NOMO-1 treated with dmso at 0.1 percent for 144 hours (cell line): ENCODE data around the gene ECHS1.
A peak's percentile ranks its signal among the peaks of the same experiment; 100 is the strongest.
"Not testable (repeated sequence)": the region's sequence is repeated elsewhere in the genome, so short reads cannot be mapped to it uniquely, and the experiment has no call there.

Experiments
- DNase-seq: peaks from one replicate; lab custom pipeline; 2025; ENCODE audit not compliant: unreplicated experiment; lab: John Stamatoyannopoulos, UW

The ECHS1 gene

DNA sequence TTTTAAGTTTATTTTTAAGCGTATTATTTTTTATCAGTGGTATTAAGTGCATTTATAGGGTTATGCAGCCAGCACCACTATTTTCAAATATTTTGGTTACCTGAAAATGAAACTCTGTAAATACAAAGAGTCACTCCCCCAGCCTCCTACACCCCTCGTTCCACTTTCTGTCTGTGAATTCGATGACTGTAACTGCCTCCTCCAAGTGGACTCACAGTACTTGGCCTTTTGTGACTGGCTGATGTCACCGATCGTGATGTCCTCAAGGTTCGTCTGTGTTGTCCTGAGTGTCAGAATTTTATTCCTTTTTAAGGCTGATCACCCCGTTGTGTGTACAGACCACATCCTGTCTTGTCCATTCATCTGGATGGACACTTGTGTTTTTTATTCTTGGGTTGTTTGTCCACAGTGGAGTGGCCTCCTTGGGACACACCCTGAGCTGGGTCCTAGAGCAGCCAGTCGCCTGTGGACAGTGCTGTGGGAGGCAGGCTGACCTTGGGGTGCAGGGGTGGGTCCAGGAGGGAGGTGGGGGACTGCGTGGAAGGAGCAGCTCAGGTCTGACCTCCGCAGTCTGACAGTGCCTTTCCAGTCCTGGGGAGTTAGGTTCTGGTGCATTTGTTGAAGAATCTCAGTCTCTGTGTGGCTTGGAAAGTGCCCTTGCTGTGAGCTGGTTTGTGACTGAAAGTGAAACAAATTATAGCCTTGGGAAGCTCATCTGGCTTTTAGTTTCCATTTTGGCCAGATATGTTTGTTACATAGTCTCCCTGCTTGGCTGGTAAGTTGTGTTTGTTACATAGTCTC is 27.7 kb upstream of the ECHS1 start:
- DNase-seq = no peak

DNA sequence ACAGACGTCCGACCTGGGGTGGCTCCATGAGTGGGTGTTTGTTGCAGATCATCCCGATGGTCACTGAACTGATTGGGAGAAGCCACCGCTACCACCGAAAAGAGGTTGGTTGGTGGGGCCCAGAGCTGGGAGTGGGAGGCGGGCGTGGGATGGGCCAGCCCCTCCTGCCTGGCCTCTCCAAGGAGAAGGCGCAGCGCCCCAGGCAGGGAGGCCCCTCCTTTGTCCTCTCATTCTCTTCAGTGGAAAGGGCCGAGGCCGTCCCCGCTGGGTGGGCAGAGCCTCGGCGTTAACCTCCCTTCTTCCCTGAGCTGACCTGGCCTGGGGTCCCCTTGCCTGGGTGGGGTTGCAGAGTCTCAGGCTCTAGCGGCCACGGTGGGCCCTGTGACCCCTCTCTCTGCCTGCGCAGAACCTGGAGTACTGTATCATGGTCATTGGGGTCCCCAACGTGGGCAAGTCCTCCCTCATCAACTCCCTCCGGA is 26.0 kb upstream of the ECHS1 start:
- no peak for DNase-seq

GRCh38 chr10:133397938-133398337 is 24.8 kb upstream of the ECHS1 start:
- DNase-seq = no peak

DNA sequence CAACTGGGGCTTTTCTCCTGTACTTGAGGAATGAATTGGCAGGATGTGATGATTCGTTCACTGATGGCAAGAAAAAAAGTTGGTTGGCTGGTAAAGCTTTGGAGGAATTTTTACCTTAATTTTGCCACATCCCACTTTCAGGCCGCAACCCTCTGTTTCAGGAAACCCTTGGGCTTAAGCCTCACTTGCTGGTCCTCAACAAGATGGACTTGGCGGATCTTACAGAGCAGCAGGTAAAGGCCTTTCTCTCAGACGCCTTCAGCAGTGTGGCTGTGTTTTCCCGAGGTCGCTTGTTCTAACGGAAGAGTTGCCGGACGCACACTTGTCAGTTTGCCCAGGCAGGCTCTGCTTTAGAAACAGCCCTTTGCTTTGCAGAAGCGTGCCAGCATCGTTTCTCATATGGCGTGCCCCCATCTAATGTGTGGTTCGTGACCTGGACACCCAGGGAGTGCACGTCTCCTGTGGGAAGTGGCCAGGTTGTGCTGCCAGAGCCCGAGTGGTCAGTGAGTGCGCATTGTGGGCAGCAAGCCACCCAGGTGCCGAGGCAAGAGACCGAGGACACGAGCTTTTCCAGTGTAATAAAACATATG is 23.0 kb upstream of the ECHS1 start:
- no peak for DNase-seq

- DNase-seq = no peak
These were observed 21.7 kb upstream of the ECHS1 start for GRCh38 chr10:133394801-133395221.

DNA sequence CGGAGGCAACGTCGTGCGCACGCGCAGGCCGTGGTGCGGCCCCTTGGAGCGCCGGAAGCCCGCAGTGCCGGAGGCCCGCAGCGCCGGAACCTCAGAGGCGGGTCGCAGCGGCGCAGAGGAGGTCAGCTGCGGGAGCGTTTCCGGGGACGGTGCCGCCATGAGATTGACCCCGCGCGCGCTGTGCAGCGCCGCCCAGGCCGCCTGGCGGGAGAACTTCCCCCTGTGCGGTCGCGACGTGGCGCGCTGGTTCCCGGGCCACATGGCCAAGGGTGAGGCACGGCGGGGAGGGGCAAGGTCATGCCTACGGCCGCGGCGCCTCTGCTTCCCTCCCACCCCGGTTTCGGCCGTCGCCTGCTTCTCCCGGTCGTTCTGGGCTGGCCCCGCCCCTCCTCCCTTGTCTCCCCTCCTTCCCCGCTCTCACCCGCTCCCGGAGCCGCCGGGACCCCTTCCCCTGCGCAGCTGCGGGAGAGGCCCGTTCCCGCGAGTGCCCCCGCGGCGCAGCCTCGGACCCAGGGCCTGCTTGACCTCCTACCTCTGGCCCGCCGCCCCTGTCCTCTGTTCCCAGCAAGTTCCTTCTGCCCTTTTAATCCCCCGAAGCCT is 21.0 kb upstream of the ECHS1 start, which contains the start of gene MTG1:
MTG1 (plus strand) TSS at position 94 of the 600 bp plus-strand sequence; CDS start at position 158, 64 bp downstream.
- peak; percentile 91 for DNase-seq

DNA sequence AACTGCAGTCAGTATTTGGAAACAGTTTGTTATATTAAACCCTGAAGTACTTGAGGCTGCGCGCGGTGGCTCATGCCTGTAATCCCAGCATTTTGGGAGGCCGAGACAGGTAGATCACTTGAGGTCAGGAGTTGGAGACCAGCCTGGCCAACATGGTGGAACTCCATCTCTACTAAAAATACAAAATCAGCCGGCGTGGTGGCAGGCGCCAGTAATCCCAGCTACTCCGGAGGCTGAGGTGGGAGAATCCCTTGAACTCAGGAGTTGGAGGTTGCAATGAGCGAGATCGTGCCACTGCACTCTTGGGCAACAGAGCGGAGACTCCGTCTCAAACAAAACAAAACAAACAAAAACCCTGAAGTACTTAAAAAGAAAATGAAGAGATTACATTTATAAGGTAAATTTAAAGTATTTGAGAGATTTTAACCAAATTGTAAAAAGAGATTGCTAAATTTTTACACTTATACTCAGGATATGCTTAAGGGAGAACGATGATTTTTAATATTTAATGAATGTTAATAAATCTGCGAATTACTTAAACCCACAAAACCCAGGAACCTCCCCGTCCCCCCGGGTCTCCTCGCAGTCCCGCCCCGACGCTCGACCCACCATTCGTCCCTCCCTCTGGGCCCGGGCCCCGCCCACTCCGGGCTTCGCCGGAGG is 20.4 kb upstream of the ECHS1 start:
- no peak for DNase-seq

DNA sequence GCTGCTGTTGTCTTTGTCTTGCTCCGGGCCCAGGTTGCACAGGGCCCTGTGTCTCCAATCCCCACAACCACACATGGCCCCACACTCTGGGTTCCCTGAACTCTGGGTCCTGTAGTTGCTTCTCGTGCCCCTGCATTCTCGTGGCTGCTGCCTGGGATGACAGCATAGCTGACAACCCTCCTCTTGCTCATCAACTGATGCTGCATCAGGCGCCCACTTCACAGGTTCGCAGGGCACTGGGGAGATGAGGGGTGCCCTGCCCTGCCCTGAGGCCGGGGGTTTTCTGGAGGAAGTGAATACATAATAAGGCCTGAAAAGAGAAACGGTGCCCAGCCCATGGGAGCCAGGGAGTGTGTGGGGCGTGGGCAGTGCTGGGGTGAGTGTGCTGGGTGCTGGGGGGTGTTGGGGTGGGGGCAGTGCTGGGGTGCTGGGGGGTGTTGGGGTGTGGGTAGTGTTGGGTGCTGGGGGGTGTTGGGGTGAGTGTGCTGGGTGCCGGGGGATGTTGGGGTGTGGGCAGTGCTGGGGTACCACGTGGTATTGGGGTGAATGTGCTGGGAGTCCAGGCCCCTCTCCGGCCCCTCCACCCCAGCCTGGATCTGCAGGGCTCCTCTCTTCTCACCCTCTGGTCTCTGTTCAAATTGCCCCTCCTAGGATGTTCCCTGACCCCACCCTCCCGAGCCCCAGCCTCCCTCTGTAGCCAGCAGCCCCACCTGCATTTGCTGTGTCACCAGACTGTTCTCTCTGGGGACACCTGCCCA is 18.8 kb upstream of the ECHS1 start:
- no peak for DNase-seq

GRCh38 chr10:133391249-133391635 is 18.1 kb upstream of the ECHS1 start:
- no peak for DNase-seq

DNA sequence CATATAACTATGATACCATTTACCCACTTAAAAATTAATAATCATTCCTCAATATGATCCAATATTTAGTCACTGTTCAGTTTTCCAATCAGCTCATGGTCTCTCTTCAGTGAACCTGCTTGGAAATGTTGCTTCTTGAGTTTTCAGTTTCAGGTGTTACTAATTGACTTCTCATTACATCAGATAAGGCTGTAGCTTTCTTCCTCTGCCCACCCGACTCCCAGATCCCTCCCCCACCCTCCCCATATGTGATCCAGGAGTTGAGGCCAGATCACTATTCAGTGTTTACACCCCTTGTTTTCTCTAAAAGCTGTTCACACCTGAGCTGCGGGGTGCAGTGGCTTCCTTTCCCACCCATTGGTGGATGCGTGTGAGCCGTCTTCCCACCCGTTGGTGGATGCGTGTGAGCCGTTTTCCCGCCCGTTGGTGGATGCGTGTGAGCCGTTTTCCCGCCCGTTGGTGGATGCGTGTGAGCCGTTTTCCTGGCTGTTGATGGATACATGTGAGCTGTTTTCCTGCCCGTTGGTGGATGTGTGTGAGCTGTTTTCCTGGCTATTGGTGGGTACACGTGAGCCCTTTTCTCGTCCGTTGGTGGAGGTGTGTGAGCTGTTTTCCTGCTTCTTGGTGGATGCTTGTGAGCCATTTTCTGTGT is 17.6 kb upstream of the ECHS1 start:
- DNase-seq = no peak

DNA sequence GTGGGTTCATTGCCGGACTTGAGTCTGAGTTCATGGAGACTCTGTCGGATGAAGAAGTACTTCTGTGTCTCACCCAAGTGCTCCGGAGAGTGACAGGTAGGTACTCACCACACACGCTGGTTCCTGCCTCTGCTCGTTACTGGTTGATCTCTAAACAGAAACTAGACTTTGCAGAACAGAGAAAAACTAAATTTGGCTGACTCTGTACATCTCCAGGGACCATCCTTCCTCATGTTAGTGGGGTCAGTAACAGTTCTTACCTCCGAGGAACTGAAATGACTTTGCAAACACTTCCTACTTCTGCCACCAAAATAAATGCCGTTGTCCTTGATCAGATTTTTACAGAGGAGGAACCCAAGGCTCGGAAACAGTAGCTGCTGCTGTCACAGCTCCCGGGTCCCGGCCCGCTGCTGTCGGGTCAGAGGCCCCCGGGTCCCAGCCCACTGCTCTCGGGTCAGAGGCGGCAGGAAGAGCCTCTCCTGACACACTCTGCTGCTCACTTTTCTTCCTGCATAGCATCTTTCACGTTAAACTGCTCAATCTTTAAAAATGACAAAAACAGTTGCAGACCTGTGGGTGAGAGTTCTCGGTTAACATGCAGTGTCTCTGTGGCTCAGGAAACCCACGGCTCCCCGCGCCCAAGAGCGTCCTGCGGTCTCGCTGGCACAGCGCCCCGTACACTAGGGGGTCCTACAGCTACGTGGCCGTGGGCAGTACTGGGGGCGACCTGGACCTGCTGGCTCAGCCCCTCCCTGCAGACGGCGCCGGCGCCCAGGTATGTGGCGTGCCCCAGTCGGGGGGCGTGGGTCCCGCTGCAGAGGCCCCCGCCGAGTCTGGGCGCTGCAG is 16.0 kb upstream of the ECHS1 start:
- peak; percentile 76 for DNase-seq

- no peak for DNase-seq
These were observed 15.2 kb upstream of the ECHS1 start for GRCh38 chr10:133388236-133388972.

DNA sequence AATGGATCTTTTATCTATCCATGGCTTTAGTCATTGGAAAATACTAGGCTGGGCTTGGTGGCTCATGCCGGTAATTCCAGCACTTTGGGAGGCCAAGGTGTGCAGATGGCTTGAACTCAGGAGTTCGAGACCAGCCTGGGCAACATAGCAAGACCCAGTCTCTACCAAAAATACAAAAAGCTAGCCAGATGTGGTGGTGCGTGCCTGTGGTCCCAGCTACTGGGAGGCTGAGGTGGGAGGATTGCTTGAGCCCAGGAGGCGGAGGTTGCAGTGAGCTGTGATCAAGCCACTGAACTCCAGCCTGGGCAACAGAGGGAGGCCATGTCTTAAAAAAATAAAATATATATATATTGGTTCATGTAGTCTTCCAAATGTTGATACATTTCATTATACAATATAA is 13.8 kb upstream of the ECHS1 start:
- DNase-seq = not testable (repeated sequence)

DNA sequence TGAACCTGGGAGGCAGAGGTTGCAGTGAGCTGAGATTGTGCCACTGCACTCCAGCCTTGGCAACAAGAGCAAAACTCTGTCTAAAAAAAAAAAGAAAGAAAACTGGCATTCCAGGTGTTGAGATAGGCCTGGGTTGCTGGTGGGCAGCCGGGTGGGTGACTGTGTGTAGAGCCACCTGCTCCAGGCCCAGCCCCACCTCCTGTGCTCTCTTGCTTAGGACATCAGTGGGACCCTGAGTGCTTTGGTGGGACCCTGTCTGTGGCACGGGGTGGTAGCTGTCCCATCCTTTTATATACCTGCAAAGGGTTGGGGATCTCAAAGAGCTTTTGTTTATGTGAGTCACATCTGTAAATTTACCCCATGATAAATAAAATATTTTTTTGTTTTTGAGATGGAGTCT is 12.1 kb upstream of the ECHS1 start:
- no peak for DNase-seq

- no peak for DNase-seq
These were observed 10.9 kb upstream of the ECHS1 start for GRCh38 chr10:133384071-133384470.

DNA sequence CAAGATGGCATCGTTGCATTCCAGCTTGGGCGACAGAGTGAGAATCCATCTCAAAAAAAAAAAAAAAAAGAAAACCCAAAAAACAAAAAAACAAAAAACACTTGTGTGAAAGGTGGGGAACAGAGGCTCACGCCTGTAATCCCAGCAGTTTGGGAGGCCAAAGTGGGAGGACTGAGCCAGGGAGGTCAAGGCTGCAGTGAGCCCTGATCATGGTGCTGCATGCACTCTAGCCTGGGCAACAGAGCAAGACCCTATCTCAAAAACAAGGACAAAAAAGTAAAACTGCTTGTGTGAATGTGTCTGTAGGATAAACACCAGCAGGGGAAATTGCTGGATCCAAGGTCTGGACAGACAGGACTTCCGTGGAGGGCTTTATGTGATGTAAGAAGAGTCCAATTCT is 10.4 kb upstream of the ECHS1 start:
- no peak for DNase-seq

GRCh38 chr10:133381036-133381435 is 7.9 kb upstream of the ECHS1 start:
- no peak for DNase-seq

DNA sequence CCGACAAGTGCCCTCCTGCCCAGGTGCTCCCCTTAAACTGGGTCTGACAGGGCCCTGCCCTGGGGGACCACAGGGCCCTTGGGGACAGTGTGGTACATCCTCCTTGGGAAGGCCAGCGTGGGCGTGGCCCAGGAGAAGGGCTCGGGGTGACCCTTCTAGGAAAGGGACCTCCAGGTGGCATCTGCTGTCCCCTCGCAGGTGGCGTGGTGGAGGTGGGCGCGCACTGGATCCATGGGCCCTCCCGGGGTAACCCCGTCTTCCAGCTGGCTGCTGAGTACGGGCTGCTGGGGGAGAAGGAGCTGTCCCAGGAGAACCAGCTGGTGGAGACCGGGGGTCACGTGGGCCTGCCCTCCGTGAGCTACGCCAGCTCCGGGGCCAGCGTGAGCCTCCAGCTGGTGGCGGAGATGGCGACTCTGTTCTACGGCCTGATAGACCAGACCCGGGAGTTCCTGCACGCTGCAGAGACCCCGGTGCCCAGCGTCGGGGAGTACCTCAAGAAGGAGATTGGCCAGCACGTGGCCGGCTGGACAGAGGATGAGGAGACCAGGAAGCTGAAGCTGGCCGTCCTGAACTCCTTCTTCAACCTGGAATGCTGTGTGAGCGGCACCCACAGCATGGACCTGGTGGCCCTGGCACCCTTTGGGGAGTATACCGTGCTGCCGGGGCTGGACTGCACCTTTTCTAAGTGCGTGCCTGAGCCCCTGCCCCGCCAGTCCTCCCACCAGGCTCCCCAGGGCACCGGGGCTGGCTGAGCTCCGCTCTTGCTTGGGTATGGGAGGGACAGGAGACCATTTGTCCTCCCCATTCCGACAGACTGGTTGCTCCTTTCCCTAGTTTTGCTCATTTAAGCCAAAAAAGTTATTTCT is 6.9 kb upstream of the ECHS1 start:
- DNase-seq = no peak
